ENCODE measurements around the gene HDAC8.

- TF ChIP-seq CTCF (conservative IDR thresholded peaks at IDR 0.05 in 1 of 2, IDR thresholded peaks at IDR 0.05 in 1 of 2; ENCODE audit: extremely low read depth in 1 of 2, insufficient read depth in 1 of 2, low read depth in 1 of 2, low read length in 2 of 2) (no peak), EZH2 (IDR thresholded peaks at IDR 0.05; ENCODE audit: borderline replicate concordance, low read length) (no peak)
Measured at GRCh38 chrX:72620550-72621145, 48.0 kb upstream of the HDAC8 start.

All from mammary epithelial cell (primary cell).